Measurements from ENCODE around the gene RNF214. TPM values are rescaled to one million over a fixed set of nuclear protein-coding genes. Genes with fewer than 3 reads are reported as not detected.

Gene RNF214
- total and polyA plus RNA-seq, 2 of the 4 experiments (the other 2 are of a cell fraction) = 7.9 to 14.8 TPM

DNA sequence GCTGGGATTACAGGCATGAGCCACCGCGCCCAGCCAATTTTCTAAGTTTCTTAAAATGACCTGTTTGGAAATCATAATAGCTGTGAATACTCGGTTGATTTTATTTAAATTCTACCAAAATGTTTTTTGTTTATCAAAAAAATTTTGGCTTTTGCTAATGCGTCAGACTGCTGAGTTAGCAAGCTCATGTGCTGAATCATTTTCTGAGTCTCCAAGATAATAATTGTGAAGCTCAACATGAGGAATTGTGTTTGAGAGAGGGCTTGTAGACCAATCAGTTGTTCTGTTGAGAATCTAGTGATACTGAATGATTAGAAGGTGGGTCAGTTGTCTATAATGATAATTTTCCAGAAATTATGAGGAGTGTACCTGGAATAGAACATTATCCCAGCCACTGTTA, 15.9 kb downstream of the RNF214 start:
- no peak overlapping the region for H3K9ac ChIP-seq (ENCODE audit: low read depth, low read length)
- dilution Hi-C loops (cut with HindIII; ENCODE audit: low sequenced_read_pairs, unreplicated experiment) = no loop called here
- intact Hi-C loops (cut with micrococcal nuclease) = no loop called here
- no peak overlapping the region for H2BK5ac ChIP-seq (ENCODE audit: low read depth, low read length, poor library complexity, severe bottlenecking)
- no peaks in the 10 kb centered on the region for H3K9me3 ChIP-seq (ENCODE audit: control insufficient read depth, insufficient read depth, low read length)
- H2AK5ac ChIP-seq (ENCODE audit: low read depth, low read length) = no peak overlapping the region
- H2AFZ ChIP-seq (replicated peaks; ENCODE audit: low read length, poor library complexity) = no peak overlapping the region
- TF ChIP-seq NFE2L2 (IDR thresholded peaks at IDR 0.05; ENCODE audit: low read depth, low read length) (no peak), MAZ (IDR thresholded peaks at IDR 0.05; ENCODE audit: borderline replicate concordance, low read depth, low read length) (no peak), RCOR1 (IDR thresholded peaks at IDR 0.05; ENCODE audit: insufficient replicate concordance, low read length) (no peak), FOS (IDR thresholded peaks at IDR 0.05; ENCODE audit: low read depth, low read length) (no peak), CEBPB (IDR thresholded peaks at IDR 0.05; ENCODE audit: low read depth, low read length) (no peak), RAD21 (IDR thresholded peaks at IDR 0.05; ENCODE audit: low read length) (no peak), RFX5 (IDR thresholded peaks at IDR 0.05; ENCODE audit: low read depth, low read length) (no peak), CHD1 (IDR thresholded peaks at IDR 0.05; ENCODE audit: low read depth, low read length) (no peak), MAFK (IDR thresholded peaks at IDR 0.05; ENCODE audit: low read depth, low read length) (no peak), SMC3 (IDR thresholded peaks at IDR 0.05; ENCODE audit: low read depth, low read length) (no peak), BHLHE40 (IDR thresholded peaks at IDR 0.05; ENCODE audit: low read depth, low read length) (no peak)
- TF ChIP-seq, protein P1, sequence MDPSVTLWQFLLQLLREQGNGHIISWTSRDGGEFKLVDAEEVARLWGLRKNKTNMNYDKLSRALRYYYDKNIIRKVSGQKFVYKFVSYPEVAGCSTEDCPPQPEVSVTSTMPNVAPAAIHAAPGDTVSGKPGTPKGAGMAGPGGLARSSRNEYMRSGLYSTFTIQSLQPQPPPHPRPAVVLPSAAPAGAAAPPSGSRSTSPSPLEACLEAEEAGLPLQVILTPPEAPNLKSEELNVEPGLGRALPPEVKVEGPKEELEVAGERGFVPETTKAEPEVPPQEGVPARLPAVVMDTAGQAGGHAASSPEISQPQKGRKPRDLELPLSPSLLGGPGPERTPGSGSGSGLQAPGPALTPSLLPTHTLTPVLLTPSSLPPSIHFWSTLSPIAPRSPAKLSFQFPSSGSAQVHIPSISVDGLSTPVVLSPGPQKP (IDR thresholded peaks at IDR 0.05; ENCODE audit: borderline replicate concordance, low read depth, low read length) = no peak
- TF ChIP-seq, protein P2, sequence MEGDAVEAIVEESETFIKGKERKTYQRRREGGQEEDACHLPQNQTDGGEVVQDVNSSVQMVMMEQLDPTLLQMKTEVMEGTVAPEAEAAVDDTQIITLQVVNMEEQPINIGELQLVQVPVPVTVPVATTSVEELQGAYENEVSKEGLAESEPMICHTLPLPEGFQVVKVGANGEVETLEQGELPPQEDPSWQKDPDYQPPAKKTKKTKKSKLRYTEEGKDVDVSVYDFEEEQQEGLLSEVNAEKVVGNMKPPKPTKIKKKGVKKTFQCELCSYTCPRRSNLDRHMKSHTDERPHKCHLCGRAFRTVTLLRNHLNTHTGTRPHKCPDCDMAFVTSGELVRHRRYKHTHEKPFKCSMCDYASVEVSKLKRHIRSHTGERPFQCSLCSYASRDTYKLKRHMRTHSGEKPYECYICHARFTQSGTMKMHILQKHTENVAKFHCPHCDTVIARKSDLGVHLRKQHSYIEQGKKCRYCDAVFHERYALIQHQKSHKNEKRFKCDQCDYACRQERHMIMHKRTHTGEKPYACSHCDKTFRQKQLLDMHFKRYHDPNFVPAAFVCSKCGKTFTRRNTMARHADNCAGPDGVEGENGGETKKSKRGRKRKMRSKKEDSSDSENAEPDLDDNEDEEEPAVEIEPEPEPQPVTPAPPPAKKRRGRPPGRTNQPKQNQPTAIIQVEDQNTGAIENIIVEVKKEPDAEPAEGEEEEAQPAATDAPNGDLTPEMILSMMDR (conservative IDR thresholded peaks at IDR 0.05; ENCODE audit: low read depth, low read length) = no peak
- TF ChIP-seq, protein P3, sequence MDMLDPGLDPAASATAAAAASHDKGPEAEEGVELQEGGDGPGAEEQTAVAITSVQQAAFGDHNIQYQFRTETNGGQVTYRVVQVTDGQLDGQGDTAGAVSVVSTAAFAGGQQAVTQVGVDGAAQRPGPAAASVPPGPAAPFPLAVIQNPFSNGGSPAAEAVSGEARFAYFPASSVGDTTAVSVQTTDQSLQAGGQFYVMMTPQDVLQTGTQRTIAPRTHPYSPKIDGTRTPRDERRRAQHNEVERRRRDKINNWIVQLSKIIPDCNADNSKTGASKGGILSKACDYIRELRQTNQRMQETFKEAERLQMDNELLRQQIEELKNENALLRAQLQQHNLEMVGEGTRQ (IDR thresholded peaks at IDR 0.05; ENCODE audit: low read depth, low read length) = no peak
- no peak overlapping the region for H3K4me3 ChIP-seq (ENCODE audit: insufficient read depth, low read depth, low read length)
- no peaks in the 10 kb centered on the region for H4K20me1 ChIP-seq (ENCODE audit: insufficient read depth, low read length)
- H3K79me1 ChIP-seq (ENCODE audit: low read depth in 1 of 2, low read length in 2 of 2) = no peaks in the 10 kb centered on the region; a peak in 2 of 4 replicates
- H4K5ac ChIP-seq (ENCODE audit: low read depth, low read length) = no peak overlapping the region
- no peak overlapping the region for H4K8ac ChIP-seq (ENCODE audit: low read depth in 2 of 2, low read length in 2 of 2)
- H3K14ac ChIP-seq (replicated peaks; ENCODE audit: low read depth, low read length) = no peak overlapping the region
- no peak overlapping the region for H3K18ac ChIP-seq (ENCODE audit: low read depth, low read length)
- no peak overlapping the region for H2AK9ac ChIP-seq (replicated peaks; ENCODE audit: low read depth, low read length, poor library complexity)
- POLR2A ChIA-PET (ENCODE audit: unreplicated experiment) = no interaction called here
- H3K36me3 ChIP-seq (ENCODE audit: control insufficient read depth, insufficient read depth, low read length) = peaks cover 39% of the 10 kb centered on the region
- H3K27ac ChIP-seq (ENCODE audit: insufficient read depth, low read length) = no peak overlapping the region
- H3K4me1 ChIP-seq (ENCODE audit: control insufficient read depth, insufficient read depth, low read length) = no peaks in the 10 kb centered on the region
- DNase-seq (no peak), ATAC-seq (ENCODE audit: low read depth) (no peak)
- H3K4me2 ChIP-seq (ENCODE audit: low read depth, low read length) = no peak overlapping the region
- H3K4ac ChIP-seq (ENCODE audit: low read depth, low read length) = no peak overlapping the region
- in situ Hi-C loops (cut with MboI; ENCODE audit: low sequenced_read_pairs) = no loop called here
- H3K23ac ChIP-seq (ENCODE audit: low read depth, low read length) = no peak overlapping the region
- no peak overlapping the region for H2BK15ac ChIP-seq (ENCODE audit: low read depth, low read length)
- no peak overlapping the region for H3K56ac ChIP-seq (ENCODE audit: extremely low read depth, insufficient read depth, low read length)
- BruUV-seq (replicated peaks) = no TSS peak
- no peaks in the 10 kb centered on the region for H3K9me1 ChIP-seq (ENCODE audit: insufficient read depth, low read length)
- no peak overlapping the region for H2BK20ac ChIP-seq (ENCODE audit: low read depth, low read length)
- H3K27me3 ChIP-seq (ENCODE audit: control insufficient read depth, insufficient read depth, low read length) = no peaks in the 10 kb centered on the region
- WGBS, 2 experiments (ENCODE audit: extremely low coverage in 2 of 2, insufficient read length in 1 of 2) = no CpG with 5 or more reads among the region's 4 CpGs
- no peak overlapping the region for H4K91ac ChIP-seq (ENCODE audit: insufficient read depth, low read depth, low read length)
- no peak overlapping the region for H2BK120ac ChIP-seq (ENCODE audit: low read depth, low read length)
- CTCF ChIA-PET = interaction anchor here (0.9 kb wide), 1 partner anchor 9 kb away, joined by 3 read pairs; no protein-coding TSS in a partner anchor
